Measurements from ENCODE around the gene SHANK1. TPM values are rescaled to one million over a fixed set of nuclear protein-coding genes. Genes with fewer than 3 reads are reported as not detected.

The SHANK1 gene
- total RNA-seq, 1 experiment from 2014 or later: not detected

DNA sequence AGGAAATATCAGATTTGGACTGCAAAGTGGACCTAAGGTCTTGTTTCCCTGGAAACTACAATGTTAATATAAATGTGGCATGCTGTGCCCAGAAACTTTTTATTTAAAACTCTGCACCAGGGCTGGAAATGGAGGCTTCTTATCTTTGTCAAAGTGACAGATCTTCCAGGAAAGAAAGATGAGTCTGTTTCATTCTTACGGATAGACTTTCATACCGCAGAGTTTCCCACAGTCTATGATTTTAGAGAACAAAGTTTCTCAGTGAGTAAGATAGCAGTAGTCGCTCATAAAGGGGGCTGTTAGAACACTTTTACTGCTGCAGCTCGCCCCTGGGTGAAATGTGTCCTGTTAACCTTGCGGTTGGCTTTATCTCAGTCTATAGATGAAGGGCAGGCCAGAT, 10.3 kb upstream of the SHANK1 start:
- DNase-seq (ENCODE audit: low spot score): no peak

DNA sequence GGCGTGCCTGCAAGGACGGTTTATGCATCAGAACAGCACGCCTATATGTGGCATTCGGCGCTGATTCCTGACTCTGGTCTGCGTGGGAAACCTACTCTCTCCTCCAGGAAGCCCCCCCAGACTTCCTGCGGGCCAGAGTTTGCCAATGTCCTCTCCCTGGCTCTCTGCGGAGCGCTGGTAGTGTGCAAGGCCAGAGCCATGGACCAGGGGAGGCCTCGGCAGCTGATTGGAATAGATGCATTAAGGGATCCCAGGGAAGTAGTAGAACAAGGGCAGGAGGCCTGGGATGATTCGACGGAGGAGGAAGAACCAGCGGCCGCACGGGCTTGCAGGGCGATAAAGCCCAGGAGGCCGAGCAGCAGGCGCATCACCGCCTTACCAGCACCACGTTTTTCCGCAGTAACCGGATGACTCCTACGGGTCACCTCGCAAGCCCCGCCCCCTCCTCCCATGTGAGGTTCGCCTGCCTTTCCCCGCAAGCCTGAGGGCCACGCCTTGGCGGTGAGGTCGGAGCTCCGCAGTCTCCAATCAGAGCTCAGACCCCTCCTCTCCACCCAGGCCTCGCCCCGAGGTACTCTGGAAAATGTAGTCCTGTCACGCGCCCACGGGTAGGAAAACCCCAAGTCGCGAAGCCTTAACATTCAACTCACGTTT, 8.6 kb upstream of the SHANK1 start:
- no peak for DNase-seq (ENCODE audit: low spot score)

GRCh38 chr19:50725911-50726230, 6.3 kb upstream of the SHANK1 start:
- DNase-seq (ENCODE audit: low spot score): no peak

DNA sequence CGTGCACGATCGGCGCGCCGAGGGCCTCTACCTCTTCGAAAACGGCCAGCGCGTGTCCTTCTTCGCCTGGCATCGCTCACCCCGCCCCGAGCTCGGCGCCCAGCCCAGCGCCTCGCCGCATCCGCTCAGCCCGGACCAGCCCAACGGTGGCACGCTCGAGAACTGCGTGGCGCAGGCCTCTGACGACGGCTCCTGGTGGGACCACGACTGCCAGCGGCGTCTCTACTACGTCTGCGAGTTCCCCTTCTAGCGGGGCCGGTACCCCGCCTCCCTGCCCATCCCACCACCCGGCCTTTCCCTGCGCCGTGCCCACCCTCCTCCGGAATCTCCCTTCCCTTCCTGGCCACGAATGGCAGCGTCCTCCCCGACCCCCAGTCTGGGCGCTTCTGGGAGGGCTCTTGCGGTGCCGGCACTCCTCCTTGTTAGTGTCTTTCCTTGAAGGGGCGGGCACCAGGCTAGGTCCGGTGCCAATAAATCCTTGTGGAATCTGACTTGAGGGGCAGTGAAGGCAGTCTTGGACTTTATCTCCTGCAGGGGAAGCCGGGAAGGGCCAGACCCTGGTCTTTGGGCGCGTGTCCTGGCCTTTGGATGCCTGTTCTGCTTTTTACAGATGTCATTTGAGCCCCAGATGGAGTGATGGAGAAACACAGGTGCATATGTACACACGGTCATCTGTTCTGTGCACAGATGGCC, 5.8 kb upstream of the SHANK1 start:
- peak; percentile 22 for DNase-seq (ENCODE audit: low spot score)

GRCh38 chr19:50724522-50725217, 5.1 kb upstream of the SHANK1 start:
- DNase-seq (ENCODE audit: low spot score): peak; percentile 99

DNA sequence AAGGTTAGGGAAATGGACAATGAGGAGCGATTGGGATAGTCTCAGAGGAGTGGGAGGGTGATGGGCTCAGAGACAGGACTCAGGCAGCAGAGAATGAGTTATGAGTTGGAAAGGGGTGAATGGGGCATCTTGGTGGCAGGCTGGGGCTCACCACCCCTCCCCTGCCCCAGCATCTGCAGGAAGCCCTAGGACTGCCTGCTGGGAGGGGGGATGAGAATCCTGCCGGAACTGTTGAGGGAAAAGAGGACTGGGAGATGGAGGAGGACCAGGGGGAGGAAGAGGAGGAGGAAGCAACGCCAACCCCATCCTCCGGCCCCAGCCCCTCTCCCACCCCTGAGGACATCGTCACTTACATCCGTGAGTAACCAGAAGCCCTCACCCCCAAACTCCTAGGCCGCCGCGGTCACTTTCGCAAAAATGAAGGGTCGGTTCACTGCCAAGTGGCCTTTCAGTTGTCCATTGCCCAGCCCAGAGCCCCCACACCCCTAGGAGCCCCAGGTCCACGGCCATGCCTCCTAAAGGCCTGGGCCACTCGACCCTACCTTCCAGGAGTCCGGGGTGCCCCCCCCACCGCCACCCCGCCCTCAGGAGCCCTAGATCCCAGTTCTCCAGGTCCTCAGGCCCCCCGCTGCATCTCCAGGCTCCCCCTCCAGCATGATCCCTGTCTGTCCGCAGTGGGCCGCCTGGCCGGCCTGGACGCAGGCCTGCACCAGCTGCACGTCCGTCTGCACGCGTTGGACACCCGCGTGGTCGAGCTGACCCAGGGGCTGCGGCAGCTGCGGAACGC, 4.3 kb upstream of the SHANK1 start:
- no peak for DNase-seq (ENCODE audit: low spot score)

- no peak for DNase-seq (ENCODE audit: low spot score)
Observed at GRCh38 chr19:50723069-50723468, 3.5 kb upstream of the SHANK1 start, which contains the start of gene CLEC11A. CLEC11A (plus strand) TSS chr19:50723364; CDS start chr19:50723526, 162 bp downstream.

GRCh38 chr19:50722201-50723013, 2.8 kb upstream of the SHANK1 start:
- DNase-seq (ENCODE audit: low spot score): no peak

DNA sequence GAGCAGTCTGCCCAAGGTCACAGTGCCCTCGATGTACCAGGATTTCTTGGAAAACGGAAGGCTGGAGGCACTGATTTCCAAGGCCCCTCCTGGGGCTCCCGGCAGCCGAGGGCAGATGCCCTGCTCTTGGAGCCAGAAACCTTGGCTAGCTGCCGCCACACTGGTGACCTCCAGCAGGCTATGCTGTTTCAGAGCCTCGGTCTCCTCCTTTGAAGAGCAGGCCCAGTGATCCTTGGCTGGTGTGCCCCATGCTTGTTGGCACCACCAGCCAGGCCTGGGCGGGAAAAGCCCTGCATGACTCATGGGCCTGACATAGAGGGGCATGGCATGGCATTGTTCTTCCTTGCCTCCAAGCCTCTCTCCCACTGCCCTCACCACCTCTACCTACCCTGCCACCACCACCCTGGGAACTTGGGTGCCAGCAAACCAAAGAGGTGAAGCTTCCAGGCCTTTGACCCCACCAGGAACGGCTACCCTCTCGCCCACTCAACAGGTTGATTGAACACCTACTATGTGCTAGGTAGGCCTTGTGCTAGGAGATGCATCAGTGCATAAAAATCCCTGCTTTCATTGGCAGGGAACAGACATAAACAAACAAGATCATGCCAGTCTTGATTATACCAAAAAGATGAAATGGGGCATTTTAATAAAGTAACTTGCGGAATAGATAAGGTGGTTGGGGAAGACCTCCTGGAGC, 2.0 kb upstream of the SHANK1 start:
- no peak for DNase-seq (ENCODE audit: low spot score)

- DNase-seq (ENCODE audit: low spot score): no peak
Observed at GRCh38 chr19:50720921-50721381, 1.3 kb upstream of the SHANK1 start.

DNA sequence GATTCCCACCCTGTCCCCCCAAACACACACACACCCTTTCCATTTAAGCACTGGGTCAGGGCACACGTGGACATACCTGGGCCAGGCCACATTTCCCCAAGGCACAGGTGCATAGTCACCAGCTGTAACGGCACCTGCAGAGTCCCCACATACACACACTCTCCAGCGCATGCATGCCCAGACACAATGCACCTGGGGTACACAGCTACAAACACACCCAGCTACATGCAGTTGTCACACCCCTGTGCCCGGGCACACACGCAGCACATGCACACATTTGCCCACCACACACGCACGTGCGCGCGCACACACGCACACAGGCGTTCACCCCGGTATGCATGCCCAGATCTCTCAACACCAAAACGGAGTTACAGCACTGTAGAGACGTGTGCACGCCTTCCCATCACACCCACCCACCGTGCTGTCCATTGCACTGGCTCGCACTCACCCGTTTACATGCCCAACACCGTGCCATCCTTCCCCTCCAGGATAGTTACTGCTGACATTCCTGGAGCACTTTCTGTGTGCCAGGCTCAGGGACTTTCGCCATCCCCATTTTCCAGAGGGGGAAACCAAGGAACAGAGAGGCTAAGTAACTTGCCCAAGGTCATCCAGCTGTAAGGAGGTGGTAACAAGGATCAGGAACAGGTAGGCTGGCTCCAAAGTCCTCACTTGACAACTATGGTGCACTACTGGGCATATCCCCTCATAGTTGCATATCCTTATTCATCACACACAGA, 749 bp upstream of the SHANK1 start:
- DNase-seq (ENCODE audit: low spot score): no peak

DNA sequence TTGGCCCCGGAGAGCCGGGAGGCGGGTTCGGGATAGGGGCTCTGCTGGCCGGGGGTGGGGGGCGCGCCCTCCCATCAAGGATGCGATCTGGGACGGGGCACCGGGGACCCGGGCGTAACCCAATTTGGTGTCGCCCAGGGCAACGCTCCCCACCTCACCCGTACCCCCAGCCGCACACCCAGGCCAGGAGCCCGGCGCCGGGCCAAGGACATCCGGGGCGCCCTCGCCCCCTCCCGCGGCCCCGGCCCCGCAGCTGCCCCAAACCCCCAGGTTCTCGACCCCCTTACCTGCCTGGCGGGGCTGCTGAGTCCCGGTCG, 525 bp downstream of the SHANK1 start:
- DNase-seq (ENCODE audit: low spot score): no peak

- no peak for DNase-seq (ENCODE audit: low spot score)
Observed at GRCh38 chr19:50718255-50719118, 1.1 kb downstream of the SHANK1 start.

DNA sequence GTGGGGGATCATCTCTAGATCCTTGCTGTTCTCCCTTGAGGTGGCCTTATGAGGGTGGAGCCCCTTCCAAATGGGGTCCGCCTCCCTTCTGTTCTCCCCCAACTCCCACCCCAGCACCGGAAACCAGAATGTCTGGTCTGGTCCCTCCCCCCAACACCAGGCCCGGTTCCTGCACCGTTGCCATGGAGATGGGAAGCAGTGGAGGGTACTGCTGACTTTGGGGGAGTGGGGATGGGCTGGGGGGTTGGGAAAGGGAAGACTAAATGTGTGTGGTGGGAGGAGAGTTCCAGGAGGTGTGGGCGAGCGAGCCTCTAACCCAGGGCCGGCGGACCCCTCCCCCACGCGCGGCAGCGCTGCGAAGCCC, 1.7 kb downstream of the SHANK1 start:
- no peak for DNase-seq (ENCODE audit: low spot score)

DNA sequence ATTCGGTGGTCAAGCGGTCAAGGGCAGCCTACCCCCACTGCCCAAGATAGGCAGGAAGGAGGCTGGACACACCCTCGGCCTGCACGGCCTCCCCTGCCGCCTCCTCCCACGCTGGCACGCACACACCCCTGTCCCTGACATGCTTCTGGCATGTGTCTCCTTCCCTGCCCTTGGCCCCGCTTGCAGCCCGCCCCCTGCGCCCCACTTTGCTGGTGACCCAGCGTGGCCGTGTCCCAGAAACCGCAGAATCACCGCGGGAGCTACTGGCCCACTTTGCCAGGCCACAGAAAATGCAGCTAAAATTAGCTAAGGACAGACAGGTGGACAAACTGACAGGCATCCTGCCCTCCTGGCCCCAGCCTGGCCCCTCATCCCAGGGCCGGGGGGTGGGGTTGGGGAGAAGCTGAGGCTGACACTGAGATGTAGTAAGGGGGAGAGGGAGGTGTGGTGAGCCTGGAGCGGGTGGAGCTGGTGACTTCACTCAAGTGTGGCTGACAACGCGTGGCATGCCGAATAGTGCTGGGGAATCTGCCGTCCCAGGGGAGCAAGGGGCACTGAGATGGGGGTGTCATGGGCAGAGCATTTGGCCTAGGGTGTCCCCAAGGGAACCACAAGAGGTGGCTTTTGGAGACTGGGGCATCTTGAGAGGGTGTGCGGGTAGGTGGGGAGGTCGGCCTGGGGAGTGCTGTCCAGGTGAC, 2.4 kb downstream of the SHANK1 start:
- DNase-seq (ENCODE audit: low spot score): no peak

DNA sequence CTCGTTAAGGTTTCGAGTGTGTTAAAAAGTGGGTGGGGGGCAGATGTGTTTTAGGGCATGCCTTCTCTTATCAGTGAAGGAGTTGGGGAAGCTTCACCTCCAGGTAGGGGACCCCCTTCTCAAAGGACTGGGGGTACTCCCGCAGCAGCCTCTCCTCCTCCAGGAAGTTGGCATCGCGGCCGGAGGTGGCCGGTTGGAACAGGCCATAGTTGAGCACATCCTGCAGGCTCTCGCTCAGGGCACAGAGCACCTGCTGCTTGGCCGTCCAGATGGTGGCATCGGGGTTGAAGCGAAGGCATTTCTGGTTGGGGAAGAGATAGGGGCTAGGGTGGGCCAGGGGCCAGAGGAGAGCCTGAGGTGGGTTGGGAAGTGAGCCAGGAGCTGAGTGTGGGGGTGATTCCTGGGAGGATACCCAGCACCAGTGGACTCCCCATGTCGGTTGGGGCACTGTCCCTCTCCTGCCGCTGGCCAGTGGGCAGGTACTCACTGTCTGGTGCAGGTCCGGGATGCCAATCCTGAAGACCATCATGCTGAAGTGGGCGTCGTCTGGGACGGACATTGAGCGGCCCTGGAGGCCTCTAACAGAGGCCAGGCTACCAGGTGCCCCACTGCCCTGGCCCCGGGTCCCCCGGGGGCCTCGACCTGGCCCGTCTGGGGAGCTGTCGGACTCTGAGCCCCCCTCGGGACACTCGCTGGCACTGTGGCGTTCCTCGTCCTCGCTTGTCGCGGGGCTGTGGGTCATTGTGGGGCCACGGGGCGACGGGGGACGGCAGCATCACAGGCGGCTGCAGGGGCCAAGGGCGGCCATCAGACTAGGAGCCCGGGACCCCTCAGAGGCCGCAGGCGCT, 3.2 kb downstream of the SHANK1 start:
- no peak for DNase-seq (ENCODE audit: low spot score)

GRCh38 chr19:50713556-50714236, 5.9 kb downstream of the SHANK1 start:
- DNase-seq (ENCODE audit: low spot score): no peak

Data from HT-29 (cell line).